ENCODE measurements around the gene PDIA2. TPM values are rescaled to one million over a fixed set of nuclear protein-coding genes. Genes with fewer than 3 reads are reported as not detected.

PDIA2 gene
- not detected for polyA plus RNA-seq (2013, experiment 1 of 2)
- not detected for polyA plus RNA-seq (2013, experiment 2 of 2)

- Histone ChIP-seq H3K36me3 (ENCODE audit: insufficient read depth, low read length) (peaks cover 19% of the 10 kb centered on the region), H3K9ac (ENCODE audit: low read depth, low read length) (no peak within 1 kb of the TSS), H3K27ac (ENCODE audit: low read depth, low read length) (no peak within 1 kb of the TSS), H3K4me3 (ENCODE audit: low read length) (no peak within 1 kb of the TSS), H3K27me3 (ENCODE audit: insufficient read depth, low read length) (peaks cover 35% of the 10 kb centered on the region), H3K4me1 (ENCODE audit: insufficient read depth, low read length) (no peaks in the 10 kb centered on the region), H3K9me3 (ENCODE audit: insufficient read depth, low read depth, low read length) (no peaks in the 10 kb centered on the region)
- WGBS: 89% methylated on average over 25 of the region's 25 CpGs
Measured at GRCh38 chr16:283033-283805, at the start of gene PDIA2. Gene PDIA2 (plus strand): TSS chr16:283164. CDS start chr16:283170, 6 bp downstream.

DNA sequence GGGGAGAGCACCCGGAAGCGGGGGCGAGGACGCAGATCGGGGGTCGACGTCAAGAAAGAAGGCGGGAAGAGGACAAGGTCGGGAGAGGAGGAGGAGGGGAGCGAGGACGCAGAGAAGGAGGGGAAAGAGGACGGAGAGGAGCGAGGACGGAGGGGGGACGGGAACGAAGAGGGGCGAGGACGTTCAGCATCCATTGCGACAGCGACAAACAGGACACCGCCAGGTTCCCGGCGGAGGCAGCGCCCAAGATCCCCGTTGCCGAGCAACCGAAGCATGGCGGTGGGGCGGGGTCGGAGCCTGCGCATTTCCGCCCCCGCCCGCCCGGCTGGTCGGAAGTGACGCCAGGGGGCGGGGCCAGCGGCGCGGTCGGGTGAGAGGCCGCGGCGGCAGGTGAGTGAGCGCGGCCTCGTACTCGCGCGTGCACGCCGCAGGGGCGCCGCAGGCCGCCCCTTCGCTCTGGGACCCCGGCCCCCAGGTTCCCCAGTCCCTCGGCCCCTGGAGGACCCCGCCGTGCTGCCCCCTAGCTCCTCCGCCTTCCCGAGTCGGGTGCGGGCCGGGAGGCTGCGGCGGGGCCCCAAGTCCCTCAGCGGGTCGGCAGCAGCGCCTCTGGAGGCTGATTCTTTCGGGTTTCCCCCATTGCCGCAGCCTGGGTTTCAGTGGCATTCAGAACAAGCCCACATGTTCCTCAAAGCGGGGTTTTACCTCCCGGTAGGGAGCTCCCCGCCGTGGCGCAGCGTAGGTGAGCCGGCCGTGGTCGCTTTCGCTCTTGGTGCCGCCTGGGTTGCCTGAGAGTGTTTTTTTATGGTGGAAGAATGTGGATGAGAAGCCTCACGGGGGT is 48.3 kb upstream of the PDIA2 start, which contains the start of gene FAM234A:
Gene FAM234A, plus strand, starts transcription at position 354 of the 838 bp plus-strand sequence. CDS start 19,593 bp downstream, outside the sequence.
- Histone ChIP-seq H3K9me3 (ENCODE audit: insufficient read depth, low read depth, low read length) (no peaks in the 10 kb centered on the region), H3K4me3 (ENCODE audit: low read length) (peak within 1 kb of the TSS; percentile 85), H3K9ac (ENCODE audit: low read depth, low read length) (peak within 1 kb of the TSS; percentile 92), H3K4me1 (ENCODE audit: insufficient read depth, low read length) (no peaks in the 10 kb centered on the region), H3K27me3 (ENCODE audit: insufficient read depth, low read length) (no peaks in the 10 kb centered on the region), H3K27ac (ENCODE audit: low read depth, low read length) (peak within 1 kb of the TSS; percentile 96), H3K36me3 (ENCODE audit: insufficient read depth, low read length) (no peaks in the 10 kb centered on the region)
- WGBS: under 1% methylated on average over 85 of the region's 85 CpGs

GRCh38 chr16:239948-240277 is 43.1 kb upstream of the PDIA2 start:
- Histone ChIP-seq H3K4me1 (ENCODE audit: insufficient read depth, low read length) (no peaks in the 10 kb centered on the region), H3K27me3 (ENCODE audit: insufficient read depth, low read length) (no peaks in the 10 kb centered on the region), H3K9me3 (ENCODE audit: insufficient read depth, low read depth, low read length) (no peaks in the 10 kb centered on the region), H3K9ac (ENCODE audit: low read depth, low read length) (no peak overlapping the region), H3K36me3 (ENCODE audit: insufficient read depth, low read length) (no peaks in the 10 kb centered on the region), H3K27ac (ENCODE audit: low read depth, low read length) (no peak overlapping the region), H3K4me3 (ENCODE audit: low read length) (no peak overlapping the region)
- 91% methylated on average over 3 of the region's 3 CpGs for WGBS

GRCh38 chr16:240559-240958 is 42.4 kb upstream of the PDIA2 start:
- Histone ChIP-seq H3K4me1 (ENCODE audit: insufficient read depth, low read length) (no peaks in the 10 kb centered on the region), H3K27ac (ENCODE audit: low read depth, low read length) (no peak overlapping the region), H3K4me3 (ENCODE audit: low read length) (no peak overlapping the region), H3K27me3 (ENCODE audit: insufficient read depth, low read length) (no peaks in the 10 kb centered on the region), H3K36me3 (ENCODE audit: insufficient read depth, low read length) (no peaks in the 10 kb centered on the region), H3K9me3 (ENCODE audit: insufficient read depth, low read depth, low read length) (no peaks in the 10 kb centered on the region), H3K9ac (ENCODE audit: low read depth, low read length) (no peak overlapping the region)
- WGBS: 96% methylated on average over 8 of the region's 8 CpGs

DNA sequence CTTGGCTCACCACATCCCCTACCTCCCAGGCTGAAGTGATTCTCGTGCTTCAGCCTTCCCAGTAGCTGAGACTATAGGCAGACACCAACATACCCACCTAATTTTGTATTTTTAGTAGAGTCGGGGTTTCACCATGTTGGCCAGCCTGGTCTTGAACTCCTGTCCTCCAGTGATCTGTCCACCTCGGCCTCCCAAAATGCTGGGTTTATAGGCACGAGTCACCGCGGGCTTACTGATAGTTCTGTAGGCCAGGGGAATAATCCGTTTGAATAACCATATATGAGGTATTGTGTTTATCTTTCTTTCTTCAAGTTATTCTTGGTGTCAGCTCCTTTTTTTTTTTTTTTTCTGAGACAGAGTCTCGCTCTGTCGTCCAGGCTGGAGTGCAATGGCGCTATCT is 40.7 kb upstream of the PDIA2 start:
- no peaks in the 10 kb centered on the region for H3K9me3 ChIP-seq (ENCODE audit: insufficient read depth, low read depth, low read length)
- no peak overlapping the region for H3K9ac ChIP-seq (ENCODE audit: low read depth, low read length)
- H3K4me3 ChIP-seq (ENCODE audit: low read length): no peak overlapping the region
- WGBS: 94% methylated on average over 10 of the region's 10 CpGs
- H3K27ac ChIP-seq (ENCODE audit: low read depth, low read length): no peak overlapping the region
- H3K36me3 ChIP-seq (ENCODE audit: insufficient read depth, low read length): no peaks in the 10 kb centered on the region
- no peaks in the 10 kb centered on the region for H3K27me3 ChIP-seq (ENCODE audit: insufficient read depth, low read length)
- H3K4me1 ChIP-seq (ENCODE audit: insufficient read depth, low read length): no peaks in the 10 kb centered on the region

DNA sequence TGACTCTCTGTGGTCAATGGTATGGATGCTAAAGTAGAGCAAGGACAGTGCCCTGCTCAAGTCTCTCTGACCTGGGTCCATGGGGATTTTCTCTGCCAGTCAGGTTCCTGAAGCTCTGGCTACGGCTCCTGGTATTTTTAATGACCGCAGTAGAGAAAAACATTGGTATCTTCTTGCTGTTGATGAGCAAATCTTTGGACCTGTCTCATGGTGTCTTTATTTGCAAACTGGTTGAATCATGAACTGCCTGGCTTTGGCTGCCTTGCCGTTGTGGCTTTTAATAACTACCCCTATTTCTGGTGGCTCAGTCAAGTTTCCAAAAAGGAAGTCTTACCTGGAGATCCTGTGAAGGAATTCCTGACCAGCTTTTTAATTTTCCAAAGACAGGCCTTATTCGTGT is 39.6 kb upstream of the PDIA2 start:
- H3K27ac ChIP-seq (ENCODE audit: low read depth, low read length): no peak overlapping the region
- no peak overlapping the region for H3K4me3 ChIP-seq (ENCODE audit: low read length)
- 91% methylated on average over 4 of the region's 4 CpGs for WGBS
- no peak overlapping the region for H3K9ac ChIP-seq (ENCODE audit: low read depth, low read length)
- H3K36me3 ChIP-seq (ENCODE audit: insufficient read depth, low read length): no peaks in the 10 kb centered on the region
- H3K4me1 ChIP-seq (ENCODE audit: insufficient read depth, low read length): no peaks in the 10 kb centered on the region
- H3K9me3 ChIP-seq (ENCODE audit: insufficient read depth, low read depth, low read length): no peaks in the 10 kb centered on the region
- H3K27me3 ChIP-seq (ENCODE audit: insufficient read depth, low read length): no peaks in the 10 kb centered on the region

- Histone ChIP-seq H3K4me1 (ENCODE audit: insufficient read depth, low read length) (no peaks in the 10 kb centered on the region), H3K27me3 (ENCODE audit: insufficient read depth, low read length) (no peaks in the 10 kb centered on the region), H3K27ac (ENCODE audit: low read depth, low read length) (no peak overlapping the region)
Measured at GRCh38 chr16:245105-245504, 37.9 kb upstream of the PDIA2 start.

DNA sequence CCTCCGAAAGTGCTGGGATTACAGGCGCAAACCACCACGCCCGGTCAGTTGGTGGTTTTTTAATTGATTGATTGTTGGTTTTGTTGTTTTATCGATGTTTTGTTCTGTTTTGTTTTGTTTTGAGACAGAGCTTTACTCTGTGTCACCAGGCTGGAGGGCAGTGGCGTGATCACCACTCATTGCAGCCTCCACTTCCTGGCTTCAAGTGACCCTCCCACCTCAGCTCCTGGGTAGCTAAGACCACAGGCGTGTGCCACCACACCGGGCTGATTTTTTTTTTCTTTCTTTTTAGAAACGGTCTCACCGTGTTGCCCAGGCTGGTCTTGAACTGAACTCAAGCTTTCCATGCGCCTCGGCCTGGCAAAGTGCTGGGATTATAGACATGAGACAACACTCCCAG is 35.9 kb upstream of the PDIA2 start:
- H3K27ac ChIP-seq (ENCODE audit: low read depth, low read length): no peak overlapping the region

More at GRCh38 chr16:245105-245504, 37.9 kb upstream of the PDIA2 start:
- no peaks in the 10 kb centered on the region; the same call in 1 of the 2 replicates for H3K36me3 ChIP-seq (ENCODE audit: insufficient read depth, low read length)
- no peak overlapping the region for H3K4me3 ChIP-seq (ENCODE audit: low read length)
- H3K9ac ChIP-seq (ENCODE audit: low read depth, low read length): no peak overlapping the region
- WGBS: 91% methylated on average over 9 of the region's 9 CpGs
- no peaks in the 10 kb centered on the region for H3K9me3 ChIP-seq (ENCODE audit: insufficient read depth, low read depth, low read length)

DNA sequence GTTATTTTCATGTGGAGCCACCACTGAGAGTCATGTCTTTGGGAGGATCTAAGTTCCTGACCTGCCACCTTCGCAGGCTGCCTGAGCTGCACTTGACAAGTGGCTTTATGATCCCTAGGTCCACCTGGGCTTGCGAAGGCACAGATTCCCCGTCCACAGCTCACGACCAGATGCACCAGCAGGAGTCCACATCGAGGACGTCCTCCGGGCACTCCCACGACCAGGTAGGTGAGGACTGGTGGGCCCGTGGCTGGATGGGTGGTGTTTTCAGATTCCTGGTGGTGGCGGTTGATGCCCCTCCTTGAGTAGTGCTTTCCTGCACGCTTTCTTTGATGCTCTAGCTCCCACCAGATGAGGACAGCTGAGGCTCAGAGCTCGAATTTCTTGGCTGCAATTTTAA is 33.5 kb upstream of the PDIA2 start:
- 90% methylated on average over 12 of the region's 12 CpGs for WGBS
- Histone ChIP-seq H3K27ac (ENCODE audit: low read depth, low read length) (no peak overlapping the region), H3K9ac (ENCODE audit: low read depth, low read length) (no peak overlapping the region), H3K36me3 (ENCODE audit: insufficient read depth, low read length) (peaks cover 18% of the 10 kb centered on the region), H3K9me3 (ENCODE audit: insufficient read depth, low read depth, low read length) (no peaks in the 10 kb centered on the region), H3K4me1 (ENCODE audit: insufficient read depth, low read length) (no peaks in the 10 kb centered on the region), H3K4me3 (ENCODE audit: low read length) (no peak overlapping the region), H3K27me3 (ENCODE audit: insufficient read depth, low read length) (no peaks in the 10 kb centered on the region)

More for the DNA sequence above, 35.9 kb upstream of the PDIA2 start:
- Histone ChIP-seq H3K9me3 (ENCODE audit: insufficient read depth, low read depth, low read length) (no peaks in the 10 kb centered on the region), H3K36me3 (ENCODE audit: insufficient read depth, low read length) (peaks cover 7% of the 10 kb centered on the region; the same call in 1 of the 2 replicates), H3K9ac (ENCODE audit: low read depth, low read length) (no peak overlapping the region), H3K27me3 (ENCODE audit: insufficient read depth, low read length) (no peaks in the 10 kb centered on the region), H3K4me1 (ENCODE audit: insufficient read depth, low read length) (no peaks in the 10 kb centered on the region), H3K4me3 (ENCODE audit: low read length) (no peak overlapping the region)
- WGBS: 96% methylated on average over 12 of the region's 12 CpGs

DNA sequence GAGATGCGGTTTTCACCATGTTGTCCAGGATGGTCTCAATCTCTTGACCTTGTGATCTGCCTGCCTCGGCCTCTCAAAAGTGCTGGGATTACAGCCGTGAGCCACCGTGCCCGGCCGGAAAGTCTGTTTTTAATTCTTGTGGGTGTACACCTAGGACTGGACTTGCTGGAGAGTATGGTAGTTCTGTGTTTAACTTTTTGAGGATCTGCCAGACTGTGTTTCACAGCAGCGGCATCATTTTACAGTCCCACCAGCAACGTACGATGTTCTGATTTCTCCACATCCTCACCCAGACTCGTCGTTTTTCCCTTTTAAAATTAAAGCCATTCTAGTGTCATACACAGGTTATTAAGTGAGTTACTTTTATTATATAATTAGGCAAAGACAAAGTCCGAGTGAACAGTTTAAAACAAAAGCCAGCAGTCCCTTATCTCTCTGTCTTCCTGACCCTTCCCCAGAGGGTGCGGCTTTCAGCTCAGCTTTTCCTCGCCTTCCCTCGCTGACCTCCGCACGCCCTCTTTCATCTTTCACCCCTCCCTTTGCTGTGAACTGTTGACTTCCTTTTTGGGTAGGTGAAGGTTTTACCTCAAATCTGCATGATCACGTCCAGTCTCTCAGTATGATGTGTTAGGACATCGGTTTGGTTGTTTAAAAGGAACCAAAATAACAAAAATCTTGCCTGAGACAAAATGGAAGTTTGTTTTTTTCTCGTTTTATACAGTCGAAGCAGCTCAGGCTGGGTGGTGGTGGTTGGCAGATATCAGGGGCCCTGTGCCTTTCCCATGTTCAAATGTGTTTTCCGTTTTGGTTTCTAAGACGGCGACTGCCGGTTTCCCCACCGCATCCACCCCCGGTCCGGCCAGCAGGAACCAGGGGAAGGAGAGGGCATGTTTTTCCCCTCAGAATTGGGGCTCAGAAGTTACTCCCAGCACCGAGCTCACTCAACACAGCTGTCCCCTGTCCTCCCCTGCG is 30.3 kb upstream of the PDIA2 start:
- Histone ChIP-seq H3K4me3 (ENCODE audit: low read length) (no peak overlapping the region), H3K9ac (ENCODE audit: low read depth, low read length) (no peak overlapping the region), H3K4me1 (ENCODE audit: insufficient read depth, low read length) (no peaks in the 10 kb centered on the region), H3K9me3 (ENCODE audit: insufficient read depth, low read depth, low read length) (no peaks in the 10 kb centered on the region), H3K36me3 (ENCODE audit: insufficient read depth, low read length) (peaks cover 35% of the 10 kb centered on the region), H3K27me3 (ENCODE audit: insufficient read depth, low read length) (no peaks in the 10 kb centered on the region), H3K27ac (ENCODE audit: low read depth, low read length) (no peak overlapping the region)
- 91% methylated on average over 26 of the region's 30 CpGs for WGBS

Measured in HUES64 (cell line).